SK-N-SH treated with all-trans-retinoic acid at 6 μM for 48 hours (cell line): Measurements from ENCODE around the gene TNXB.

Experiments used
- ATAC-seq: fragments of 200-7000 bp; cut with Tn5 transposase; 3 replicates; pipeline ENCODE4 v1.9.1; 2020; ENCODE audit warnings: mild to moderate bottlenecking, moderate library complexity
- ARNTL ChIP-seq: fragments of 450-650 bp; formaldehyde crosslinking; IDR thresholded peaks from 2 replicates; pipeline ENCODE4 v1.5.0; 2020; ENCODE audit warnings: low read depth, mild to moderate bottlenecking, moderate library complexity, borderline replicate concordance
- BACH2 ChIP-seq: fragments of 250-450 bp; sonication (Bioruptor Pico); IDR thresholded peaks from 2 replicates; pipeline ENCODE4 v1.9.0; 2021; ENCODE audit warnings: mild to moderate bottlenecking, borderline replicate concordance
- CSDC2 ChIP-seq: fragments of 250-450 bp; sonication (Bioruptor Pico); IDR thresholded peaks from 2 replicates; pipeline ENCODE4 v1.5.0; 2020; ENCODE audit warnings: mild to moderate bottlenecking, moderate library complexity
- GLIS3 ChIP-seq: fragments of 250-450 bp; sonication (Bioruptor Pico); IDR thresholded peaks from 2 replicates; pipeline ENCODE4 v1.5.0; 2020; ENCODE audit warnings: mild to moderate bottlenecking, moderate library complexity
- ISL1 ChIP-seq: fragments of 250-450 bp; sonication (Bioruptor Pico); IDR thresholded peaks from 2 replicates; pipeline ENCODE4 v2.1.2; 2022; ENCODE audit warnings: mild to moderate bottlenecking, moderate library complexity
- OSR1 ChIP-seq: fragments of 250-450 bp; sonication (Bioruptor Pico); IDR thresholded peaks from 2 replicates; pipeline ENCODE4 v1.8.0; 2022; ENCODE audit warnings: moderate library complexity, mild to moderate bottlenecking, inconsistent platforms
- PPARA ChIP-seq: fragments of 250-450 bp; sonication (Bioruptor Pico); IDR thresholded peaks from 2 replicates; pipeline ENCODE4 v1.5.0; 2020; ENCODE audit warnings: mild to moderate bottlenecking, borderline replicate concordance
- RARB ChIP-seq: fragments of 250-450 bp; sonication (Bioruptor Pico); IDR thresholded peaks from 2 replicates; pipeline ENCODE4 v1.8.0; 2021; ENCODE audit warnings: mild to moderate bottlenecking, moderate library complexity
- TCF4 ChIP-seq: fragments of 250-450 bp; sonication (Bioruptor Pico); IDR thresholded peaks from 2 replicates; pipeline ENCODE4 v1.8.0; 2021; ENCODE audit warnings: mild to moderate bottlenecking, moderate library complexity, borderline replicate concordance
- ZC3H10 ChIP-seq: fragments of 250-450 bp; sonication (Bioruptor Pico); IDR thresholded peaks from 2 replicates; pipeline ENCODE4 v1.5.1; 2021; ENCODE audit warnings: mild to moderate bottlenecking, moderate library complexity
- ZFP3 ChIP-seq: fragments of 250-450 bp; sonication (Bioruptor Pico); IDR thresholded peaks from 2 replicates; pipeline ENCODE4 v1.5.0; 2020; ENCODE audit warnings: mild to moderate bottlenecking, moderate library complexity
- ZFP30 ChIP-seq: fragments of 450-650 bp; formaldehyde crosslinking; IDR thresholded peaks from 2 replicates; pipeline ENCODE4 v1.5.0; 2022; ENCODE audit warnings: mild to moderate bottlenecking, moderate library complexity
- ZNF565 ChIP-seq: fragments of 450-650 bp; formaldehyde crosslinking; conservative IDR thresholded peaks from 2 replicates; pipeline ENCODE4 v1.5.0; 2020; ENCODE audit warnings: low read depth, mild to moderate bottlenecking, moderate library complexity
- ZNF70 ChIP-seq: fragments of 450-650 bp; formaldehyde crosslinking; IDR thresholded peaks from 2 replicates; pipeline ENCODE4 v1.5.0; 2020; ENCODE audit warnings: mild to moderate bottlenecking, moderate library complexity
- ZNF8 ChIP-seq: fragments of 450-650 bp; formaldehyde crosslinking; IDR thresholded peaks from 2 replicates; pipeline ENCODE4 v1.5.0; 2020; ENCODE audit warnings: mild to moderate bottlenecking, moderate library complexity
- TF ChIP-seq, protein P1 (sequence below): fragments of 250-450 bp; sonication (Bioruptor Pico); IDR thresholded peaks from 2 replicates; pipeline ENCODE4 v1.8.0; 2021; ENCODE audit warnings: low read depth, mild to moderate bottlenecking, moderate library complexity, borderline replicate concordance
- TF ChIP-seq, protein P2 (sequence below): fragments of 250-450 bp; sonication (Bioruptor Pico); IDR thresholded peaks from 2 replicates; pipeline ENCODE4 v1.5.1; 2021; ENCODE audit warnings: mild to moderate bottlenecking, moderate library complexity
- TF ChIP-seq, protein P3 (sequence below): fragments of 250-450 bp; sonication (Bioruptor Pico); IDR thresholded peaks from 2 replicates; pipeline ENCODE4 v1.5.1; 2020; ENCODE audit warnings: low read depth, mild to moderate bottlenecking, moderate library complexity
- TF ChIP-seq, protein P4 (sequence below): fragments of 250-450 bp; sonication (Bioruptor Pico); IDR thresholded peaks from 2 replicates; pipeline ENCODE4 v1.8.0; 2020; ENCODE audit warnings: mild to moderate bottlenecking, moderate library complexity, borderline replicate concordance
- TF ChIP-seq, protein P5 (sequence below): fragments of 250-450 bp; sonication (Bioruptor Pico); IDR thresholded peaks from 2 replicates; pipeline ENCODE4 v1.5.0; 2020; ENCODE audit warnings: mild to moderate bottlenecking, moderate library complexity

TNXB gene

DNA sequence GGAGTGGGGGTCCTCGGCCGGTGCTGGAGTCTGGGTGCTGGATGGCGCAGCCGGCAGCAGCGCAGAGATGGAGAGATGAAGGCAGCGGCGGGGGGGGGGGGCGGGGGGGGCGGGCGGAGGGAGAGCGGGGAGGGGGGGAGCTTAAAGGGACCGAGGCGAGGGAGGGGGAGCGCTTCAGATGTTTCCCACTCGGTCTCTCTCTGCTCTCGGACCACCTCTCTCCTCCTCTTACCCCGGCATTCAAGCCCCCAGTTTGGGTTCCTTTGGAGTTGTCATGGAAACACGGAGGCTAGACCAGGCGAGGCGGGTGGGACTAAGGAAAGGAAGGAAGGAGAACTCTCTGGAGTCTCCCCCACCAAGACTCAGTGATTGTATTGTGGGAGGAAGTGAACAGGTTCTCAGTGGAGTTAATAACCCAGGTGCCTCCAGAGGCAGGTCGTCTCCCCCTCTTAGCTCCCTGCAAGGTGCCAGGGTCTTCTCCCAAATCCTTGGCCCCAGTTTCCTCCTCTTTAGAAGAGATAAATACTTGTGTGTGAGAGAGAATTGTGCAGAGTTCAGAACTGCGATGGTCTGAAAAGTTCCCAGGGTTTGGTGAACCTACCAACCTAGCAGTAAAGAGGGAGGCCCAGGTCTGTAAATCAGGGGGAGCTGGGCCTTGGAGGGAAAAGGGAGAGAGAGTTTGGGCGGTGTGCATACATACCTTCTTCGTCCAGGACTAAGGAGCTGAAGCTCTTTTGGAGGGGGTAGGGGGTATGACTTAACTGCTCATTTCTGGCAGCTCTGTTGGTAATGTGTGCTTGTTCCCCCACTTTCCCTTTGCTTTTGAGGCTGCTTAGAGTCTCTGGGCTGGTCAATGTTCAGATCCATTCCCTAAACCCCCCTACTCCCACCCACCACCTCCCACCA lies 43.0 kb upstream of the TNXB start, which contains the start of gene PRRT1:
TSS of gene PRRT1 (minus strand) at position 77 of the 906 bp plus-strand sequence. CDS start 112 bp downstream, outside the sequence.
- TF ChIP-seq ZFP3 (CRISPR knock-in tag) (no peak), TCF4 (CRISPR knock-in tag) (no peak)
- TF ChIP-seq, protein P1, sequence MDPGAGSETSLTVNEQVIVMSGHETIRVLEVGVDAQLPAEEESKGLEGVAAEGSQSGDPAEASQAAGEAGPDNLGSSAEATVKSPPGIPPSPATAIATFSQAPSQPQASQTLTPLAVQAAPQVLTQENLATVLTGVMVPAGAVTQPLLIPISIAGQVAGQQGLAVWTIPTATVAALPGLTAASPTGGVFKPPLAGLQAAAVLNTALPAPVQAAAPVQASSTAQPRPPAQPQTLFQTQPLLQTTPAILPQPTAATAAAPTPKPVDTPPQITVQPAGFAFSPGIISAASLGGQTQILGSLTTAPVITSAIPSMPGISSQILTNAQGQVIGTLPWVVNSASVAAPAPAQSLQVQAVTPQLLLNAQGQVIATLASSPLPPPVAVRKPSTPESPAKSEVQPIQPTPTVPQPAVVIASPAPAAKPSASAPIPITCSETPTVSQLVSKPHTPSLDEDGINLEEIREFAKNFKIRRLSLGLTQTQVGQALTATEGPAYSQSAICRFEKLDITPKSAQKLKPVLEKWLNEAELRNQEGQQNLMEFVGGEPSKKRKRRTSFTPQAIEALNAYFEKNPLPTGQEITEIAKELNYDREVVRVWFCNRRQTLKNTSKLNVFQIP (CRISPR knock-in tag): no peak
- ATAC-seq: no peak

DNA sequence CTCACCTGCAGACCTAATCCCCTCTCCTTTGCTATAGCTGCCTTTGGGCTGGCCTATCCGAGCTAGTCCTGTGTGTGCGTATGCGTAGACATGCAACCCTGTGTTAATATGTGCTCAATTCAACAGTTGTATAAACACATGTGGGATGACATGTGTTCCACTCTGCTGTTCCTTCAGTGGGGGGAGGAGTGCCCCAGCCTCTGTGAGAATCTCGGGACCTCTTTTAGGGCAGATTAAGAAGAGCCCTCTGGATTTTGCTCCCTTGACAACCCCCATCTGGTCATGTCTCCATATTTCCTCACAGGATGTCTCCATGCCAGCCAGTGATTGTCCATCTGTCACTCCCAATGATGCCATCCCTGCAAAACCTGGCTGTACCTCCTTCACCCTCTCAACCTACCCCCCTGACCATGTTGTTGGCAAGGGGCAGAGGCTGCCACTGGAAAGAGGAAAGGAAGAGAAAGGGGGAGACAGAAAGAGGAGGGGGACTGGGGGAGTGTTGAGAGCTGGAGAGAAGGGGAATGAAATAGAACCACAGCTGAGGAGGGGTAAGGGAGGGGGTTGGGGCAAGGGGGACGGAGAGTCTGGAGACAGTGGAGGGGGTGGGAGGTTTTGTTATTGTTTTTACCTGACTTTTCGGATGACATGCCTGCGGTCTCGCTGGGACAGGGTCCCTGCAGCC lies 42.2 kb upstream of the TNXB start:
- TF ChIP-seq, protein P2, sequence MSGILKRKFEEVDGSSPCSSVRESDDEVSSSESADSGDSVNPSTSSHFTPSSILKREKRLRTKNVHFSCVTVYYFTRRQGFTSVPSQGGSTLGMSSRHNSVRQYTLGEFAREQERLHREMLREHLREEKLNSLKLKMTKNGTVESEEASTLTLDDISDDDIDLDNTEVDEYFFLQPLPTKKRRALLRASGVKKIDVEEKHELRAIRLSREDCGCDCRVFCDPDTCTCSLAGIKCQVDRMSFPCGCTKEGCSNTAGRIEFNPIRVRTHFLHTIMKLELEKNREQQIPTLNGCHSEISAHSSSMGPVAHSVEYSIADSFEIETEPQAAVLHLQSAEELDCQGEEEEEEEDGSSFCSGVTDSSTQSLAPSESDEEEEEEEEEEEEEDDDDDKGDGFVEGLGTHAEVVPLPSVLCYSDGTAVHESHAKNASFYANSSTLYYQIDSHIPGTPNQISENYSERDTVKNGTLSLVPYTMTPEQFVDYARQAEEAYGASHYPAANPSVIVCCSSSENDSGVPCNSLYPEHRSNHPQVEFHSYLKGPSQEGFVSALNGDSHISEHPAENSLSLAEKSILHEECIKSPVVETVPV: no peak
- TF ChIP-seq TCF4 (CRISPR knock-in tag) (no peak), ZC3H10 (no peak), OSR1 (no peak), ZNF8 (CRISPR knock-in tag) (no peak), ZNF565 (no peak), ZFP3 (CRISPR knock-in tag) (no peak), BACH2 (CRISPR knock-in tag) (no peak), ZNF70 (CRISPR knock-in tag) (no peak), ISL1 (CRISPR knock-in tag) (no peak), GLIS3 (CRISPR knock-in tag) (no peak), PPARA (no peak), ZFP30 (CRISPR knock-in tag) (no peak), RARB (CRISPR knock-in tag) (no peak), CSDC2 (CRISPR knock-in tag) (no peak)
- TF ChIP-seq, protein P3, sequence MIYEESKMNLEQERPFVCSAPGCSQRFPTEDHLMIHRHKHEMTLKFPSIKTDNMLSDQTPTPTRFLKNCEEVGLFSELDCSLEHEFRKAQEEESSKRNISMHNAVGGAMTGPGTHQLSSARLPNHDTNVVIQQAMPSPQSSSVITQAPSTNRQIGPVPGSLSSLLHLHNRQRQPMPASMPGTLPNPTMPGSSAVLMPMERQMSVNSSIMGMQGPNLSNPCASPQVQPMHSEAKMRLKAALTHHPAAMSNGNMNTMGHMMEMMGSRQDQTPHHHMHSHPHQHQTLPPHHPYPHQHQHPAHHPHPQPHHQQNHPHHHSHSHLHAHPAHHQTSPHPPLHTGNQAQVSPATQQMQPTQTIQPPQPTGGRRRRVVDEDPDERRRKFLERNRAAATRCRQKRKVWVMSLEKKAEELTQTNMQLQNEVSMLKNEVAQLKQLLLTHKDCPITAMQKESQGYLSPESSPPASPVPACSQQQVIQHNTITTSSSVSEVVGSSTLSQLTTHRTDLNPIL (CRISPR knock-in tag): no peak
- TF ChIP-seq, protein P4, sequence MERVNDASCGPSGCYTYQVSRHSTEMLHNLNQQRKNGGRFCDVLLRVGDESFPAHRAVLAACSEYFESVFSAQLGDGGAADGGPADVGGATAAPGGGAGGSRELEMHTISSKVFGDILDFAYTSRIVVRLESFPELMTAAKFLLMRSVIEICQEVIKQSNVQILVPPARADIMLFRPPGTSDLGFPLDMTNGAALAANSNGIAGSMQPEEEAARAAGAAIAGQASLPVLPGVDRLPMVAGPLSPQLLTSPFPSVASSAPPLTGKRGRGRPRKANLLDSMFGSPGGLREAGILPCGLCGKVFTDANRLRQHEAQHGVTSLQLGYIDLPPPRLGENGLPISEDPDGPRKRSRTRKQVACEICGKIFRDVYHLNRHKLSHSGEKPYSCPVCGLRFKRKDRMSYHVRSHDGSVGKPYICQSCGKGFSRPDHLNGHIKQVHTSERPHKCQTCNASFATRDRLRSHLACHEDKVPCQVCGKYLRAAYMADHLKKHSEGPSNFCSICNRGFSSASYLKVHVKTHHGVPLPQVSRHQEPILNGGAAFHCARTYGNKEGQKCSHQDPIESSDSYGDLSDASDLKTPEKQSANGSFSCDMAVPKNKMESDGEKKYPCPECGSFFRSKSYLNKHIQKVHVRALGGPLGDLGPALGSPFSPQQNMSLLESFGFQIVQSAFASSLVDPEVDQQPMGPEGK (CRISPR knock-in tag): no peak
- no peak for ATAC-seq

DNA sequence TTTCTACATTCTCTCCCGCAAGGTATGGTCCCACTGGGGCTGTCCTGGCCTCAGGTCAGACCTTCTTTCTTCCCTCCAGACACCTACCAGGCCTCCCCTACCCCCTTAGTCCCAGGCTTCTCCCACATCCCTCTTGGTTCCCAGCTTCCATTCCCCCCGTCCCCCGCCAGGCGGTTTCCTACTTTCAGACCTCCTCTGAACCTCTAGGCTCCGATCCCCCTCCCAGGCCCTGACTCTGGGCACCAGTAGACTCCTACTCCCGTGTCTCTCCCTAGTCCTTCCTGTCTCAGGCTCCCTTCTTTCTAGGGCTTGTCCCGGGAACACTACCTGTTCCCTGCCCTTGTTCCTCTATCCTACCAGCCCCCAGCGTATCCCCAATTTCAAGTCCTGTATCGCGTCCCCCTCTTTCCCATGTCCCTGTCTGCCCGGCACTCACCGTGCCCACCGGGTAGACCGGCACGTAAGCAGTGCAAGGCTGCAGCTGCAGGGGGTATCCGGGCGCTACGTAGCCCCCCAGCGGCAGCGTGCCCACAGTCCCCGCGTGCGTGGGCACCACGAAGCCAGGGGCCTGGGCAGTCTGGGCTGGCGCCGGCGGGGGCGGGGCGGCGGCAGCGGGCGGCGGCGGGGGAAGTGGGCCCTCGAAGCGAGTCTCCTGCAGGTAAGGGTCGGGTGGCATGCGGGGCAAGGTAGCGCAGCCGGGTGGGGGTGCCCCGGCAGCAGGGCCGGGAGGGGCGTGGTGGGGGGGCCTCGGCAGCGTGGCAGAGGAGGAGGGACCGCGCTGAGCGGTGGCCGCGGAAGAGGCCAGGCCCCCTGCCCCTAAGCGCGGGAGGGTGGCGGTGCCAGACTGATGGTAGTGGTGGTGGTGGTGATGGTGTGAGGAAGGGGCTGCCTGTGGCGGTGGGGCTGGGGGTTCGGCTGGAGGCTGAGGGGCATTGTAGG lies 41.1 kb upstream of the TNXB start:
- no peak for ATAC-seq
- TF ChIP-seq ZC3H10: no peak
- TF ChIP-seq, protein P4 (CRISPR knock-in tag): no peak
- no peak for TF ChIP-seq BACH2 (CRISPR knock-in tag)
- TF ChIP-seq, protein P2: no peak
- TF ChIP-seq ZNF70 (CRISPR knock-in tag): no peak
- TF ChIP-seq, protein P5, sequence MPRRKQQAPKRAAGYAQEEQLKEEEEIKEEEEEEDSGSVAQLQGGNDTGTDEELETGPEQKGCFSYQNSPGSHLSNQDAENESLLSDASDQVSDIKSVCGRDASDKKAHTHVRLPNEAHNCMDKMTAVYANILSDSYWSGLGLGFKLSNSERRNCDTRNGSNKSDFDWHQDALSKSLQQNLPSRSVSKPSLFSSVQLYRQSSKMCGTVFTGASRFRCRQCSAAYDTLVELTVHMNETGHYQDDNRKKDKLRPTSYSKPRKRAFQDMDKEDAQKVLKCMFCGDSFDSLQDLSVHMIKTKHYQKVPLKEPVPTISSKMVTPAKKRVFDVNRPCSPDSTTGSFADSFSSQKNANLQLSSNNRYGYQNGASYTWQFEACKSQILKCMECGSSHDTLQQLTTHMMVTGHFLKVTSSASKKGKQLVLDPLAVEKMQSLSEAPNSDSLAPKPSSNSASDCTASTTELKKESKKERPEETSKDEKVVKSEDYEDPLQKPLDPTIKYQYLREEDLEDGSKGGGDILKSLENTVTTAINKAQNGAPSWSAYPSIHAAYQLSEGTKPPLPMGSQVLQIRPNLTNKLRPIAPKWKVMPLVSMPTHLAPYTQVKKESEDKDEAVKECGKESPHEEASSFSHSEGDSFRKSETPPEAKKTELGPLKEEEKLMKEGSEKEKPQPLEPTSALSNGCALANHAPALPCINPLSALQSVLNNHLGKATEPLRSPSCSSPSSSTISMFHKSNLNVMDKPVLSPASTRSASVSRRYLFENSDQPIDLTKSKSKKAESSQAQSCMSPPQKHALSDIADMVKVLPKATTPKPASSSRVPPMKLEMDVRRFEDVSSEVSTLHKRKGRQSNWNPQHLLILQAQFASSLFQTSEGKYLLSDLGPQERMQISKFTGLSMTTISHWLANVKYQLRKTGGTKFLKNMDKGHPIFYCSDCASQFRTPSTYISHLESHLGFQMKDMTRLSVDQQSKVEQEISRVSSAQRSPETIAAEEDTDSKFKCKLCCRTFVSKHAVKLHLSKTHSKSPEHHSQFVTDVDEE (CRISPR knock-in tag): no peak
- no peak for TF ChIP-seq RARB (CRISPR knock-in tag)
- no peak for TF ChIP-seq ARNTL (CRISPR knock-in tag)
- no peak for TF ChIP-seq TCF4 (CRISPR knock-in tag)
- TF ChIP-seq ZNF8 (CRISPR knock-in tag): no peak
